ENCODE data around the gene TBL1Y.
"Not testable (repeated sequence)": the region's sequence is repeated elsewhere in the genome, so short reads cannot be mapped to it uniquely, and the experiment has no call there.

TBL1Y gene

DNA sequence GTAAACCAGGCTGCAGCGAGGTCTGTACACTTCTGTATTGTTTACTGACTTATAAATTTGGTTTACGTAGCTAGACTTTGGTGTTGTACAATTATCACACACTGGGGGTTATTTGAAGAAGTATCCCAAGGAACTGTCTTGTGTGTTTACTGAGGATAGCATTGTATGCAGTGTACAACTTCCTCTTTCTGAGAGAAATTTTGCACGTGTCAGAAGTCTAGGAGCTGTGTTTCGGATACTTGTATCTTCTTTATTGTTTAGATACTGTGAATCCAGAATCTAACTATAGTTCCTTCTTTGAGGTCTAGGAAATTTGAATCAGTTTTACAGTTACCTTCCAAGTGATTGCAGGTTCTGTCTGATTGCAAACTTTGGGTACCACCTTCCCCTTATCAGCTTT lies 64.5 kb downstream of the TBL1Y start:
- no peak for DNase-seq

- no peak for DNase-seq
Observed at GRCh38 chrY:6977783-6978182, 67.3 kb downstream of the TBL1Y start.

DNA sequence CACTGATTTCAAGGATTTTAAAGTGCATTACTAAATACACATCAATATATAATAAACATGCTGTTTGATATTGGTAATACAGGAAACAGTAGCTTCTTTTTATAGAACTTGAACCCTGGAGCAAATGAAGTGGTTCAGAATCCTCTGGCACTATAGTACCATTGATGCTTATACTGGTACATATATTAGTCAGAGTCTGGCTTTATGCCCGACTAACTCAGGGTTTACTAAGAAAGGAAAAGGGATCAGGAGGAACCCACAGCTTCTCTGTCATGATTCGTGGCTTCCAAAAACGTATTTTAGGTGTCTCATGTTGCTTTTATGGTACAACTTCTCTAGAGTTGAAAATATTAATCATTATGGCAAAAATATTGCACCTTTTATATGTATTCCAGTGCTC lies 72.7 kb downstream of the TBL1Y start:
- DNase-seq: no peak

GRCh38 chrY:6987811-6988210 lies 77.3 kb downstream of the TBL1Y start:
- no peak for DNase-seq

DNA sequence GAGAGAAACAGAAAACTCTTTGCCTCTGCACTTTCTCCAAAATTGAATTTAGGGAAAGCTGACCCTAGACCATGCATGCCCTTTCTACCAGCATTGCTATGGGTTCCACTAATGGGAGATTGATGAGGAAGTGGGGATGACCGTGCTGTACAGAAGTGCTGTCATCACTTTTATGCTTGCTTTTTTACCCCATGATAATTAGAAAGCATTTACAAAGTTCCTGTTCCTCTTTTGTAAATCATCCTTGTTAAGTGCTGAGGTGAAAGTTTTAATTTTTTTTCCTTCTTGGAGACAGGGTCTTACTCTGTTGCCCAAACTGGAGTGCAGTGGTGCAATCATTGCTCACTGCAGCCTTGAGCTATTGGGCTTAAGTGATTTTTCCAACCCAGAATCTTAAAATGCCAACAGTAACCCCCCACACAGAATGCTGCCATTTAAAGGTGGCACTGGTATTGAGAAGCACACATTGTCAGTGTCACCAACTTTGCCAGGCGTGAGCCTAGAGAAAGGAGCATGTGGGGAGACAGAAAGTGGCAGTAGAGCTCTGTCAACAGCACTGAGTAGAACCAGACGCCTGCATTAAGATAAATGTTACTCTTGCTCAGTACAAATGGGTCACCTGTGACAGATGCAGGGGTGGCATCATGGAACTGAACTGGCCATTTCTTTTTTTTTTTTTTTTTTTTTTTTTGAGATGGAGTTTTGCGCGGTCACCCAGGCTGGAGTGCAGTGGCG lies 79.6 kb downstream of the TBL1Y start:
- no peak for DNase-seq

DNA sequence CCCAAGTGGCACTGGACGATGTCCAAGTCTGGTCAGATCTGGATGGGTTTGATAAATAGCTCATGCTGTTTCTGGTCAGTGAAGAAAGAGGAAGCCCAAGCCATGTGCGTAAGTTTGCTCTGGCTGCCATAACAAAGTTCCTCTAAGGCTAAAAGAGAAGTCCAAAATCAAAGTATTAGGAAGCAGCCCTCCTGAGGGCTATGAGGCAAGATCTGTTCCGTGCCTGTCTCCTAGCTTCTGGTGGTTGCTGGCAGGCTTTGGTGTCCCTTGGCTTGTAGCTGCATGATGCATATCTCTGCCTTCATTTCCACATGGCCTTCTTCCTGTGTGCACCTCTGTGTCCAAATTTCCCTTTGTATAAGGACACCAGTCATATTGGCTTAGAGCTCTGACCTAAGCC lies 81.5 kb downstream of the TBL1Y start:
- no peak for DNase-seq

DNA sequence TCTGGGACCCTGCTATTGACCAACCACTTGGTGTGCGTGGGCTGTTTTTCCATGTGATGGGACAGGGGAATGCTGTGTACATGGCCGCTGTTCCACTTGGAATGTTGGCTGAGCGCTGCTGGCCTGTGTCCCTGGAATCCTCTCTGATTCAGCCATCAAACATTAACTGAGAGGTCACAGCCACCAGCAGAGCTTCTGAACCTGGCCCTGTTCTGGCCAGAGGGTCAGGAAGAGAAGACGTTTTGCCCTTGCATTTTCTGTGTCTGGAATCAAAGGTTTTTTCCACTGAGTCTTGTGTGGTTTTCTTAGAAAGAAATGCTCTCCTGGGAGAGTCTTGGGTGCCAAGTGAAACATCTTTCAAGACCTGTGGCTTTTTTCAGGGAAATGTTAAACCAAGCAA lies 85.5 kb downstream of the TBL1Y start:
- no peak for DNase-seq

DNA sequence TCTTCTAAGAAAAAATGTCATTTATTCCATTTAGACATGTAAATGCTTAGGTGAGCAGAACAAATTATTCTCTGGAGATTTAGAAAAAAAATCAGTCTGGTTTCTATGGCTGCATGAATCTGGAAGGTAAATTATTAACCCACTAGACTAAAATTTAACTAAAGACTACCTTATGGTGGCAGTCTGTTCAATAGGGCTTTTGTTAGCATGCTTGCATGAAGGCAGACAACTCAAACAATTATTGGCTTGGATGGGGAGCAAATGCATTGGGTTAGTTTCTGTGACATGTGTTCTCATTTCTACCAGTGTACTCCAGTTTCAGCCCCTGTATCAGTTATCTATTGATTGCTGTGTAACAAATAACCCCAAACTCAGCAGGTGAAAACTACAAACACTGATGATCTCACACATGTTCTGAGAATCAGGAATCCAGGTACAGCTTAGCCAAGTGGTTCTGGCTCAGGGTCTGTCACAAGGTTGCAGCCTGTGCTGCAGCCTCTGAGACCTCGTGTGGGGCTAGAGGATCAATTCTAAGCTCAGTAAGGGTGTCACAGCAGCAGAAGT lies 87.1 kb downstream of the TBL1Y start:
- no peak for DNase-seq

GRCh38 chrY:6999905-7000304 lies 89.4 kb downstream of the TBL1Y start:
- no peak for DNase-seq

- no peak for DNase-seq
Observed at GRCh38 chrY:7002581-7002980, 92.1 kb downstream of the TBL1Y start.

DNA sequence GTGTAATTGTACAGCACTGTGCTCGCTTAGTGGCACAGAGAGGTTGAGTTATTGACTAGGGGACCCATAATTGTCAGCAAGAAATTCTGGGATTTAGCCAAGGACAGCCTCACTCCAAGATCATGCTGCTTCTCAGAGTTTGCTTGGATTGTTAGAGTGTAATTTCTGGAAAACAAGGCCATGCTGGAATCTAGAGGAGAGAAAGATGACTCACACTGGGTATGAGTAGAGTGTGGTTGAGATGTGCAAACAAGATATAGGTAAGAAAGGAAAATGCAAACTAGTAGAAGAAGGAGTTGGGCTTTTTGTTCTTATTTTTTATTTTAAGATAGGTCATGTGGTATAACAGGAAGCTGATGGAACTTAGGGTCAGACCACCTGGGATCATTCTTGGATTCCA lies 97.4 kb downstream of the TBL1Y start:
- no peak for DNase-seq

- DNase-seq: no peak
Observed at GRCh38 chrY:7008578-7009355, 98.3 kb downstream of the TBL1Y start.

DNA sequence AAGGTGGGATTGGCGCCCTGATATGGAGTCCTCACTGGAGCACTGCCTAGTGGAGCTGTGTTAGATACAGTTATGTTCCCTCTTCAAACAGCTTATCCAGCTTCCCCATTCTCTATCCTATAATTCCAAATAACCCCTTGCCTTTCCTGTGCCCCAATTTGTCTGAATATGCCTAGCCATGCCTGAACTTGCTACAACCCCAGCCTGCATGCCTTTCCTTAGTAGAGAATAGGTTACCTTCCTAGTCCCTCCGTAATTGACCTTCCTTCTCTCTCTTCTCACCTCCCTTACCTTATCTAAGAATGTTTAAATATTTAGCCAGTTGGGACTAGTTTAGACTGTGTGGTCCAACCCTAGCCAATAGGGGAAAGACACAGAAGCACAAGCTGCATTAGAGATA lies 102.6 kb downstream of the TBL1Y start:
- no peak for DNase-seq

GRCh38 chrY:7016521-7016920 lies 106.0 kb downstream of the TBL1Y start:
- no peak for DNase-seq

GRCh38 chrY:7017244-7018080 lies 107.0 kb downstream of the TBL1Y start:
- DNase-seq: no peak

DNA sequence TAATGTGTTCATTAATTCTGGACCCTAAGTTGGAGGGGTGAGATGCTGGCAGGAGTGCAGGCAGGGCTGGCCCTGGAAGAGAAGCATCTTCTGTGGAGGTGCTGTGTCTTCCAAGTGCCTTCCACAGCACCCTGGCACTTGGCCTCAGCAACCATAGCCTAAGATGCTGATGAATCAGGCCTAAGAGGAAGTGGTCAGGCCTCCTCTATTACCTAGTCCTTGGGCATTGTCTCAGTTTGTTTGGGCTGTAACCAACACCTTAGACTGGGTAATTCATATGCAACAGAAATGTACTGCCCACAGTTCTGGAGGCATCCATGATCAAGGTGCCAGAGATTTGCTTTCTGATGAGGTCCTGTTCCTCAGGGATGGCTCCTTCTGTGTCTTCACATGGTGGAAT lies 128.5 kb downstream of the TBL1Y start:
- no peak for DNase-seq

DNA sequence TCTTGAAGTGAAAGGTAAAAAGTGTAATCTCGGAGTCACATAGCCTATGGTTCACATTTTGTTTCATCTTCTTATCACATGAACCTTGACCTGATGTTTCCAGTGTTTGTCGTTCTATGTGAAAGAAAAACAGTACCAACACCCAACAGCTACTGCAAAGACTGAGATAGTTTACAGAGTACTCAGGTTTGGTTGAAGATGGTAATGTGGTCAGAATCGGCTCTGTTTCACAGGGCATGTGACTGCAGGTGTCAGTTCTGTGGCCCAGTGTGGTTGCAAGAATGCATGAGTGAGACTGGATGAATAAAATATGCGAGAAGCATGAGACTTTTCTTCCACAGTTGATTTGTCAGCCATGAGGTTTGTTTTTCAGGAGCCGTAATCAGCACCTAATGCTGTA lies 130.2 kb downstream of the TBL1Y start:
- DNase-seq: peak in 1 of 2 donors; percentile 26

- DNase-seq: no peak
Observed at GRCh38 chrY:7041983-7042382, 131.5 kb downstream of the TBL1Y start.

DNA sequence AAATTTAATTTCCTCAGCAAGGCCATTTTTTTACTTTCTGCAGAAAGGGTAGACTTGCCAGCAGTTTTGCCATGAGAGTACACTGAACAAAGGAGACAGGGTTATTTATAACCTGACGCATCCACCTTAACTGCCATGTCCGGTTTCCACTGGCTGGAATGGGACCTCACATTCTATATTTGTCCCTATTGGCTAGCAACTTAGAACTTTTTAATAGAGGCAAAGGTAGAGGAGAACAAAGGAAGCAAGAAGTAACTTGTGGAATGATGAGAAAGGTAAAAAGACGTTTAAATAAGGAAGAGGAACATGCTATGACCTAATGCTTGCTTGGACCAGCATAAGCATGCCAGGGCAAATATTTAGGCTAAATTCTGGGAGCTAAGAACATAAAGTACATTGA lies 142.0 kb downstream of the TBL1Y start:
- not testable (repeated sequence) for DNase-seq

DNA sequence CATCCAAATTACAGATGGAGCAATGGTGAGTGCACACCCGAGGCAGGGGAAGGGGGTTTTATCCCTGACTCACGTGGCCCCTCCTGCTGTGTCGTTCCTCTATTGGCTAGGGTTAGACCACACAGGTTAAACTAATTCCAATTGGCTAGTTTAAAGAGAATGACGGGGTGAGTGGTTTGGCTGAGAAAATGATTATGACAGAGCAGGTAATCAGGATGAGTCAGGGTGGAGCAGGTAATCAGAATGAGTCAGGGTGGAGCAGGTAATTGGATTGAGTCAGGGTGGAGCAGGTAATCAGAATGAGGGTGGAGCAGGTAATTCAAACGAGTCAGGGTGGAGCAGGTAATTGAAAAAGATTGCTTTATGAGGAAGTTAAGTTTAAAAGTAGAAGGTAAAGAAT lies 146.4 kb downstream of the TBL1Y start:
- no peak for DNase-seq

DNA sequence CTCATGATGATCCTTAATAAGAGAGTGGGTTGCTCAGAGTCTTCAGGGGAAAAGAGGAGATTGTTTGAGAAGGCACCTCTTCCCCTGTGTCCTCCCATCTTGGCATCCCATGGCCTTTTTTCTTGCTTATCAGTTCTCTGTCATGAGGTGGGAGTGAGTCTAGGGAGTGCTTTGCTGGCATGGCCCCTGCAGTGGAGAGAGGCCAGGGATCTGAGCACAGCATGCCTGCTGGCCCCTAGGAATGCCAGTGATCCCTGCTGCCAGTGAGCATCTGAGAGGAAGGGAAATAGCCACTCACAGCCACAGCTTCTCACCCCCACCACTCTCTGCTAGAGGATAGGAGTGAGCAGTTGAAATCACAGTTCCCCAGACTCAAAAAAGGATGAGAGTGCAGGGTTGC lies 168.2 kb downstream of the TBL1Y start:
- no peak for DNase-seq

DNA sequence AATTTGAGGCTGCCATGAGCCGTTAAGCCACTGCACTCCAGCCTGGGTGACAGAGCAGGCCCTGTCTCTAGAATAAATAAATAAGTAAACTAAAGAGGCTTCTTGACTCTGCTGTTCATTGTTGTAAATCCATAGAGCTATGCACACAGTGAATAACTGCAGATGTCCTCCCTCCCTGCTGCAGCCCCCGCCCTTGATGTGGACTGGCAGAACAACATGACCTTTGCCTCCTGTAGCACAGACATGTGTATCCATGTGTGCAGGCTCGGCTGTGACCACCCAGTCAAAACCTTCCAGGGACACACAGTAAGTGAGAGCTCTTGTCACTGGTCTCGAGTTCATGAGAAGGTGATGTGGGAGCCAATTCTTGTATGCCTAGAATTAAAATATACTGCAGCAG lies 170.1 kb downstream of the TBL1Y start:
- DNase-seq: not testable (repeated sequence)

DNA sequence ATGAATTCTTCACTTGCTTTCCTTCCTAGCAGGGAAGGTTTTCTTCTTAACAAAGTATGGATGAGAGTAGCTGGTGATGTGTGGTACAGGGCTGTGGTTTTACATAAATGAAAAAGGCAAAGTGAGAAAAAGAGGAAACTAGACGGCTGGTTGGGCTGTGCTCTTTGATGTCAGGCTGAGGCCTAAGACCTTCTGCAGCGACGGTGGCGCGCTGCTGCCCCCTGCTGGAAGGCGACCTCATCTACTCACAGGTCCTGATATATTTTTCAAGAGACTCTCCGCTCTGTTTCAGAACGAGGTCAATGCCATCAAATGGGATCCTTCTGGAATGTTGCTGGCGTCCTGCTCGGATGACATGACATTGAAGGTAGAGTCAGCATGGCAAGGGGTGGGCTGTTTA lies 175.1 kb downstream of the TBL1Y start:
- peak in 1 of 2 donors; percentile 79 for DNase-seq

All from CD4-positive, alpha-beta T cell treated with Interleukin-1 beta for 1 hour (primary cell).